LNCaP clone FGC (cell line): ENCODE data around the gene XPO5.
"Not testable (repeated sequence)": the region's sequence is repeated elsewhere in the genome, so short reads cannot be mapped to it uniquely, and the experiment has no call there.

Experiments
- DNase-seq: peaks from one replicate; pipeline ENCODE4 v3.0.0-alpha.2; 2011; ENCODE audit warnings: low read depth
- H3K4me3 ChIP-seq: 2 replicates; pipeline ENCODE4 v1.5.1; 2011; ENCODE audit warnings: mild to moderate bottlenecking, low read depth, low read length, control low read depth
- CTCF ChIP-seq: IDR thresholded peaks from 2 replicates; pipeline ENCODE4 v1.5.1; 2012; ENCODE audit warnings: mild to moderate bottlenecking; ENCODE audit not compliant: control insufficient read depth, insufficient read depth; ENCODE audit errors: extremely low read depth

Gene XPO5

GRCh38 chr6:43570876-43571441 is 4.9 kb downstream of the XPO5 start:
- peak; percentile 76 for DNase-seq
- TF ChIP-seq CTCF, result no peak
- no peak overlapping the region for H3K4me3 ChIP-seq

GRCh38 chr6:43559328-43559727 is 16.5 kb downstream of the XPO5 start:
- no peak for TF ChIP-seq CTCF
- DNase-seq, result no peak
- no peak overlapping the region for H3K4me3 ChIP-seq

GRCh38 chr6:43557620-43558019 is 18.2 kb downstream of the XPO5 start:
- not testable (repeated sequence) for DNase-seq, H3K4me3 ChIP-seq

GRCh38 chr6:43547222-43547621 is 28.6 kb downstream of the XPO5 start:
- no peak overlapping the region for H3K4me3 ChIP-seq
- no peak for DNase-seq
- TF ChIP-seq CTCF, result no peak

- TF ChIP-seq CTCF, result no peak
- no peak overlapping the region for H3K4me3 ChIP-seq
- no peak for DNase-seq
Observed at GRCh38 chr6:43544461-43544860, 31.4 kb downstream of the XPO5 start.

- no peak for TF ChIP-seq CTCF
- no peak for DNase-seq
- no peak overlapping the region for H3K4me3 ChIP-seq
Observed at GRCh38 chr6:43541774-43542471, 33.9 kb downstream of the XPO5 start.

GRCh38 chr6:43540507-43540906 is 35.3 kb downstream of the XPO5 start:
- no peak for DNase-seq
- no peak overlapping the region for H3K4me3 ChIP-seq
- no peak for TF ChIP-seq CTCF

- DNase-seq, H3K4me3 ChIP-seq: not testable (repeated sequence)
Observed at GRCh38 chr6:43539409-43539808, 36.4 kb downstream of the XPO5 start.

GRCh38 chr6:43538986-43539385 is 36.9 kb downstream of the XPO5 start:
- not testable (repeated sequence) for DNase-seq, H3K4me3 ChIP-seq
